Islet of Langerhans (tissue), 1 donor: ENCODE measurements around the gene KCNH3.

Experiments
- FAIRE-seq: peaks from one replicate; lab custom pipeline; 2011; peaks lifted over from hg19 to GRCh38; lab: Jason Lieb, UNC

KCNH3 gene

DNA sequence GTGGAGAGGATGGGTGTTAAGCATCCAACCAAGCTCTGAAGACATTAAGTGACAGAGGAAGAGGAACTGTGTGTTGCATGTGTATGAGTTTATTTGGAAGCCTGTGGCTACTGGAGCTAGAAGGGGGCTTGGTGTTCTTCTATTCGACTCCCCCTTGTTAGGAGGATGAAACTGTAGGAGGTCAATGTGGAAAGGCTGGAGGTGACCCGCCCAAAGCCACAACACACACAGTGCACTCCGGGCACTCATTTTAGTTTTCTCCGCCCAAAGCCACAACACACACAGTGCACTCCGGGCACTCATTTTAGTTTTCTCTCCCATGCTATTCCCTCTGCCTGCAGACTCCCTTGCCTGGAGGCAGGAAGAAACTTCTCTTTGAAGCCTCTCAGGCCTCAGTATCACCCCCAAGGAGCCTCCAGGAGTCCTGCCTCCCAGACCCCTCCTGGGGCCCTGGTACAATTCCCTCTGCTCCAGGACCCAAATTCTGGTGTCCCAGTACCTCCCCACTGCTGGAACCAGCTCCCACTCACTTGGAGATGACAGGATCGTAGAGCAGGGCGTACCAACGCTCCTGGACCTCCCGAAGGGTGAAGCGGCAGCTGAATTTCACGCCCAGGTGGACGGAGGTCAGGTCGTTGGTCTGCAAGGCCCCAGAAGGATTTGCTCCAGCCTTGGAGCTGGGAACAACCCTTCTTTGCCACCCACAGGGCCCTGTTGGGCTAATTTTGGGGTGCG is 25.3 kb downstream of the KCNH3 start:
- FAIRE-seq, result no peak

DNA sequence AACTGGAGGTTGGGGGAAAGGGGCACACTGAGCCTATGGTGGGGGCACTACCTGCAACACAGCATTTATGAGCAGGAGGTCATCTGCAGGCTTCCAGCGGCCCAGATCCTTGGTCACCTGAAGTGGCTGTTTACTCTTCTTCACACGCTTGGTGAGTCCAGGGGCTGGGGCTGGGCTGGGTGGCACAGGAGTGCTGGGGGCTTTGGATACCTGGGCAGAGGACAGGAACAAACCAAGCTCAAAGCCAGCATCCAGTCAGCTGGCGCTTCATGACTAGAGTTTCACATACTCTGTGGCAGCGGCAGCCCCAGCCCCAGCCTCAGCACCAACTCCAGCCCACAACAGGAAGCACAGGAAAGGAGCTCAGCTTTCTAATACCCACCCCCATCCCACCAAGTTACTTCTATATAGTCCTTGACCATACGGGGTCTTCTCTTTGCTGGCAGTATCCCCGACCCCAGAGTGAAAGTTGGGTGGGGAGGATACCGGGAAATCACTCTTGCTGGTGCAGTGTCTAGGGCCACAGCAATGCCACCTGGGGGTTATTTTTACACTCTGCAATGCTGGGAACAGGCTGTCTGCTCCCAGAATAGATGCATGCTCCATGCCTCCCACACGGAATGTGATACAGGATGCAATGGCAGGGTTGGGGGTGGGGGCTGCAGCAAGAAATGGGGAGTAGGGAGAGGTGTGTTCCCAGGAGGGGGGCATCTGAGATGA is 26.0 kb downstream of the KCNH3 start:
- no peak for FAIRE-seq

DNA sequence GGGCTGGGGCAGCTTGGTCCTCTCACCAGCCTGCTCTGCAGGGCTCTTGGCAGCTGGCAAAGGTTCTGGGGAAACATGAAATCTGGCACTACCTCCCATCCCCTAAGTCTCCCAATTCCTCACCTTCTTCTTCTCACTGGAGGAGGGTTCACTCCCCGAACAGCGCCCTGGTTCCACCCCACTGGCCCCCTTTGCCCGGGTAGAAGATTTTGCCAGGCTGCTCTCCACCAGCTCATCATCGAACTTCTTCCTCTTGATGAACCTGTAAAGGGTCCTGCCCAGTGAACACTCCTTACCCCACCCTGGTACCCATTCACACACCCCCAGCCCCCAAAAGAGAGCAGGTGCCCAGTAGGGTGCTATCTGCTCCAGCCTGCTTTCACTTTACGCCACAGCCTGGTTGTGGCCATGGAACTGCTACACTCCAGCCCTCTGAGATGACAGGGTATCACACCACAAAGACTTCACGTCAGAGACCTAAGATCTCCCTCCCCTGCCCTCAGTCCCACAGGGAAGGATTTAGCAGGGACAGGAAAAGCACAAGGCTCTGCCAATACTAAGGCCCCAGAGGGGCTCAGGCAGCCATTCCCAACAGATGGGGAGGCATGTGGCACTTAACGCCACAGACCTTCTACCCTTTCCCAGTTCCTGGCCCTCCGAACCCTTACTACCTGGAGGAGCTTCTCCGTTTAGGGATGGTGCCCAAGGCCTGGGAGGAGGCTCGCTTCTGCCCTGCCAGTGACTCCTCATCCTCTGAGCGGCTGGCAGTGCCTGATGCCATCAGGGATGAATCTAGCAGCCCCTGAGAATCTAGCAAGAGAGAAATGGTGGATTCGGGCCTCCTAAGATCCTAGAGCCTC is 26.8 kb downstream of the KCNH3 start:
- no peak for FAIRE-seq

DNA sequence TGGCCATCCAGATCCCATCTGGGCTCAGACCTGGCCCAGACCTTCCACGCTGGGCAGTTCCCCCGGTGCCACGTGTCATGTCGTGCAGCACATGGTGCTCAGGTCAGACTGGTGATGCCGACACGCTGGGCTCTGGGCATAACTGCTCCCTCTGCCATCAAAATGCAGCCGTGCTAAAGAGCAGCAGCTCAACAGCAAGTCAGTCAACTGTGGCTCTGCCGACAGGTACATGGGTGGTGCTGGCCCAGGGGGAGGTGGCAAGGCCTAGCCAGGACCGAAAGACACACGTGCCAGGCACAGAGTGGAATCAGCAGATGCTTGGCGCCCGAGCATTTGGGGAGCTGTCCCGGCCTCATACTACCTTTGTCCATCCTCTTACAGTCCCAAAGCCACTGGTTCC is 27.5 kb downstream of the KCNH3 start:
- no peak for FAIRE-seq

DNA sequence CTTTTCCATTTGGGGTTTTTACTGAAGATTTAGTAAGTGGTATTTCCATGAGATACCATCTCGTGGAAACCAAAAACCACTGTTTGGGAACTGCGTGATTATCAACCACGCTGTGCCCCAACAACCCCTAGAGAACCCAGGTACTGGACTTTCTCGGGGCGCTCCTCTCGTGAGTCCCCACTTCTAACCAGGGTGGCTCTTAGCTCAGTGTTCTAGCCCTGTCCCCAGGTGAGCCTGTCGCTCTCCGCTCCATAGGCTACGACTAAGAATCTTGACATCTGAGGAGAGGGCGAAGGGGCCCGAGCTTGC is 28.4 kb downstream of the KCNH3 start:
- FAIRE-seq, result no peak

DNA sequence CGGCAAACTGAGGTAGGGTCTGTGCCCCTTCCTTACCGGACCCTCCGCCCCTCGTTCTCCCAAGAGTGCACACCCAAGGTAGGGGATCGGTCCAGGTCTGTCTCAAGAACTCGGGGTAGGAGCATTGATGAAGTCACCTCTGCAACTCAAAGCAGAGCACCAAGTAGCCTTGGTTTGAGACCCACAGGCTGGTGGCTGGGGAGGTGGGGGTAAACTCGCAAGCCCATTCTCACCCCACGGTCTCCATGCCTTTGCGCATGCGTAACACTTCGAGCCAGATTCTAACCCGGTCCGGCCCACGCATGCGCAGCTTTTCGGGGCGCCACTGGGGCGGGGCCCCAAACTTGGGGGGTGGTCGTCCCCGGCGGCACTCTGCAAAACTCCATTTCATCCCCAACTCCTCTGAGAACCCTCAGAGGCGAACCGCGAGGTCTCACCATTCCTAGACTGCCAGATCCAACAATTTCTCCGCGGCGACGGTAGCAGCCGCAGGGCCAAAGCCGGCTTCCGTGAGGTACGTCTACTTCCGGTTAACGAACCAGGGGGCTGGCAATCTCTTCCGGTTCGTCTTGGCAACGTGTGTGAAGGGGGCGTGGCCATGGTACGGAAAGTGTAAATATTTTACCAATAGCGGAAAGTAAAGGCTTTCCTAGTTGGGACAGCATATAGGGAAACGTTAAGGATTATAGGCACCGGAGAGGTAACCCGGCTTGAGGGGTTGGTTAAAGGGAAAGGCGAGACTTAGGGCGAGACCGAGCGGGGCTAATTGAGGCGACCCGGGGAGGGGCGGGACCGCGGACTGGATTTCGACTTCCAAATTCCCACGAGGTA is 29.0 kb downstream of the KCNH3 start, which contains the start of gene MCRS1:
Gene MCRS1, minus strand, starts transcription at position 532 of the 831 bp plus-strand sequence. CDS start 1,411 bp downstream, outside the sequence.
- peak; percentile 55 for FAIRE-seq

DNA sequence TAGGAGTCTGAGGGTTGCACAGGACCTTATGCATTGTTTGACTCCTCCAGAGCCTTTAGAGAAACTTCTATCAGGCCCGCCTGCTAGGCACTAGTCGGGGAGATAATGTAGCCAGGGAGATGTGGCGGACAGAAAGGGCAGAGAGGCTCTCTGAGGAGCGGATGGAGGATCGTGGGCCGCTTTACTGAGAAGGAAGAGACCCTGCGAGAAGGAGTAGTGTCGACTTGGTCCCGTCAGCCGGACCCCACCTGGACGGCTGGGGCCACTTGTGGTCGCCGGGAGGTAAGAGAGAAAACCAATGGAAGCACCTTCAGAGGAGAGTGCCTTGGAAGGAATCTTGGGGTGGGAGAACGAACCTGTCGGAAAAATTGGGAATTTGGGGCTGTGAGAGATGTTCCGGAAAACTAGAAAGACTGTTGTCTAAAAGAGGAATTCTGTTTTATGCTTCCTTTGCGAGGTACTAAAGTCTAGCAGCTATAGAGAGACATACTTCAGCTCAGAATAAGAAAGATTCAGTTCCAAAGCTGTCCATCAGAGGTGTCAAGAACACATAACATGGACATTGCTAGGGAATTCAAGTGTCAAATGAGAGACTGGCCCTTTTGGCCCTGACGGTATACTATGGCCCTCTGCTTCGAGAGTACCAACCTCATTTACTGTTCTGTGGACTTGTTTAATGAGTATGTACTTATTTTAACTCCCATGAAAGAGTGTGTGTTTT is 29.8 kb downstream of the KCNH3 start:
- no peak for FAIRE-seq

DNA sequence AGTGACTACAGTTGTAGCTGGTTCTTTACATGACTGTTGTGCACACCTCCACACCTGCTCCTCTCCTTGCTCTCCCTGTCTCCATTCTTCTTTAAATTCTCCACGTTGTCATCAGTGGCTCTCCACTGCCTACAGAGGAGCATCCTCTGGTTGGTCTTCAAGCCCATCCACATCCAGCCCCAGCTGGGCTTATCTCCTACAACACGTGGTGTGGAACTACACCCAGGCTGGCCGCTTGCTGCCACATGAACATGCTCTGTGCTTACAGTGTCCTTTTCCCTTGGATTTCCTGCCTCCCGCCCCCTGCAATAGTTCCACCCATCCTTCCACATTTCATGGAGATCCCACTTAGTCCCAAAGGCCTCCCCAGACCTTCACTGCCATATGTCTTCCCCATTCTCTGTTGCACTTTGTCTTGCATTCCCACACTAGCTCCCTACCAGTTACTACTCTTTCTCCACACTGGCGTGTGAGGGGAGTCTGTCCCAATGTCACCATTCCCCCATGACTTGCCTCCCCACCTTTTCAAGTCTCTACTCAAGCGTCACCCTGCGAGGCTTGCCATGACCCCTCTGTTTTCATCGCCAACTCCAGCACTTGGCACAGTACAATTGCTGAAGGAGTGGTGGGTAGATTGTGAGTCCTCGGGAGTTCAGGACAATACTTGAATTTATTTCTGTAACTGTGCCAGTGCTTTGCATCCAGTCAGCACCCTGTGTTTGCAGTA is 38.9 kb downstream of the KCNH3 start:
- no peak for FAIRE-seq

DNA sequence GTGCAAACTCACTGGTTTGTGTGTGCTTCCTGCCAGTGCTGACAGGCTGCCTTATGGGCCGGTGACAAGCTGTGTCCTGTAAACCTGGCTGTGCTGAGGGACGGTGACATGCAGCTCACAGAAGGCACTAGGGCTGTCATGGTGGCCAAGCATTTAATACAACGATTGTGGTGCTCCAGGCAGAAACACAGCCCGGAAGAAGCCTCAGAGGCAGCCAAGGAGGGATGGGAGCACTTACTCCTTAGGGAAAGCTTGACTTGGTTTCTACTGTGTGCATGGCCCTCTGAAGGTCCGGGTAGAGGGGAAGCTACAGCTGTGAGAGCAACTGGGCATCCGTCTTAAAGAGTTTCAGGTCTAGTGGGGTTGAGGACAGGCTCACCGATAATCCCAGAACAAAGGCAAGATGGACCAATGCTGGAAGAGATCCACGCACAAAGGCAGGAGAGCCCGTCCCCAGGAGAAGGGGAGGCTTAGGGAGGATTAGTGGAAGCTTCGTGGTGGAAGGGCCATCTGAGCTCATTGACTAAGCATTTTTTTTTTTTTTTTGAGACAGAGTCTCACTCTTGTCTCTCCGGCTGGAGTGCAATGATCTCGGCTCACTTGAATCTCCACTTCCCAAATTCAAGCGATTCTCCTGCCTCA is 39.8 kb downstream of the KCNH3 start:
- no peak for FAIRE-seq

DNA sequence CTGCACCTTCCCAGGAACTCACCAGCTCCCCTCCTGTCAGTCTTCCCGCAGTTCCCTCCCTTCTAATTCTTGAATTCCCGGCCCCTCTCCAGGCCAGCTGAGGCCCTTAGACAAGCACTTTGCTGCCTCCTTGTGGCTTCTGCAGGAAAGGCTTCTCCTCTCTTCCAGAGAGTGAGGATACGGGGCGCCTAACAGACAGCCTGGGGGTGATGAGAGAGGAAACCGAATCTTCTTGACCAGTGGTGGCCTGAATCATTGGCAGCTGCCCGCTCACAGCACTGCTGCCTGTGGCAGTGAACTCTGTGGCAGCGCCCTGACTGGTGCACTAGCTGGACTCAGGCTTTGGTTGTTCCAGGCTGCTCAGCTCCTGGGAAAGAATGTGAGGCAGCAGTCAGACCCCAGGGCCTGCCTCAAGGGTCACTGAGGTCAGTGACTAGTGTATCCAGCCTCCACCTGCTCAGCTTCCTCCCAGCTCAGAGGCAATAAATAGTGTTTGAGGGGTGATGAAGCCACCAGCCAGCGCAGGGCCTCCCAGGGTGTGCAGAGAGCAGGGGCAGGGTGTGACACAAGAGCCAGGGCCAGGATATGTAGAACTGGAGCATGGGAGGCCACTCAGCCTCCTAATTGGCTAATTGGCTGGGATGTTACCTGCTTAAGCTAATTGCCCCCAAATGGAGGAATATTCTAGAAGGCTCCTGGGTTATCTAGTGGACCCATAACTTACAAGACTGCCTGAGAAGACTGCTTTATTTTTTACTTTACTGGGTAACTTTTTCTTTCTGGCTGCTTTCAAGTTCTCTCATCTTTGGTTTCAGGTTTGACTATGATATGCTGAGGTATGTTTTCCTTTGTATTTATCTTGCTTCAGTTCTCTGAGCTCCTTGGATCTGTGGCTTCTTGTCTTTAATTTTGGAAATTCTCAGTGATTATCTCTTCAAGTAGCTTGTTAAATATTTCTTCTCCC is 42.0 kb downstream of the KCNH3 start:
- FAIRE-seq, result no peak

DNA sequence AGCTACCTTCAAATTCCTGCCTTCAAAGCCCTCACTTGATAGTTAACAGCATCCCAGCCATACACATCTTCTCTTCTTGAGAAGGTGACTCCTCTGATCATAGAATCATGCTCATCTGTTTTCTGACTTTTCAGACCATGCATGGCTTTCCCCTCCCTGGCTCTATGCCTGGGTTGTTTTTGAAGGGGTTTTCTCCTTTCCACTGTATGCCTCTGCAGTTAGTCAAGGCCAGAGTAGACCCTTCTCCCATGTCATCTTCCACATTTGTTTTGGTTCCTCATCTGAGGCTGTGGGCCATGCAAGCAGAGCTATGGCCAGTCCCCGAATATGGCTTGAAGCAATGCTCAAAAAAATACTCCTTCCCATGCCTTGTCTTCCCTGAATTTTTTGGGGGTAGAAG is 43.4 kb downstream of the KCNH3 start:
- no peak for FAIRE-seq

DNA sequence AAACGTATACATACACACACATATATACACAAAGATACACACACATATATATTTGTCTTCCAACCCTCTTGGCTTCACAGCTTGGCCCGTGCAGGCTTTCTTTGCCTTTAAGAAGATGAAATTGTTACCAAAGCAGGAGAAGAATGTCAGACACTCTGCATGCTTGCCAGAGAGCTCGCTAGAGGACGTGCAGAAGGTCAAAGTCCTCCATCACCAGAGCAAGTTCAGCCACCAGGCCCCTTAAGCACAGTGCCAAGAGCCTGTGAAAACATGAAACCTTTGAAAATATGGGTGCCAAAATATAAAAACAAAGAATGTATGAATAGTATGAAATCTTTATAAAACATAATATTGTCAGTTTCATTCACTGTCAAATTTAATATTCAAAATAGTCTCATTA is 44.0 kb downstream of the KCNH3 start:
- FAIRE-seq, result no peak

DNA sequence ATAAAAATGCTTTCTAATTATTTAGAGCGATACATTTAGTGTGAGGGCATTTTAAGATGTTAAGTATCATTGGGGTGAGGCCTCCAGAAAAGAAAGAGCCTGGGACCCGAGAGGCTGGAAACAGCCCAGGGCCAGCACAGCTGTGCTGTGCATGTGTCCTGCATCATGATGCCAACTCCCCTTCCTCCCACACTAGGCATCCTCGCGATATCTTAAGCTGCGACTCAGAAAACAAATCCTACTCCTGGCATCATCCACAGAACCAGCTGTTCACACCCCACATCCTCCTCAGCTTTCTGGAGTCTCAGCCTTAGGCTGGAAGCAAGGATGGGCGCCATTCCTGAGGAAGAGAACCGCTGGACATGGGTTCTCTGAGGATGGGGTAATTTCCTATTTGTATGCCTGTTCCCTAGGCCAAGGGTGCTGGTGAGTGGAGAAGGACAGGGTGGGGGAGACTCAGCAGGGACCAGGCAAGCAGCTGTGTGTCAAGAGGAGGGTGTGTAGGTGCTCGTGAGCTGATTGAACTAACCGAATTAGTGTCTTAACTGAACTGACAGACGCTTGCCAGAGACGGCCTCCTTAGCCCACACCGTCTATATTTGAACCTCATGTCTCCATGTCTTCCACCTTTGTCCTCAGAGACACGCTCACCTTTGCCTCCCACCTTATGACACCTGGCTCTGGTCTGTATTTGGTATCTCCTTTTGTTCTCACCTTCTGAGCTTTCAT is 44.7 kb downstream of the KCNH3 start:
- FAIRE-seq, result no peak

DNA sequence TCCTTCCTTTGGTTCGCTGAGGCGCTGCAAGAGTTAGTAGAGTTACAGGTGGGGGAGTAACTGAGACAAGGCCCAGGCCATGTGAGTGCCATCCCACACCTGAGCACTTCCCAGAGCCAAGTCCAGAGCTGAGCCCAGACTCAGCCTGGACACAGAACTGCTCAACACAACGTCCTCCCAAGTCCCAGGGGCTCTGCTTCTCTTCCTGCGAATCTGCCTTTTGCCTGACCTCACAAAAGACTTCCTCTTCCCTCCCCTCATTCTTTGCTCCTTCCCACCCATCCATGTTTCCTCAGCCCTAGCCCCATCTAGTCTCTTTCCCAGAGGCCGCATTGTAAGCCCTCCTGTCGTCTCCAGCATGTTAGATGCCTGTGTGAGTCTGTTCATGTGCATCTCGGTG is 45.8 kb downstream of the KCNH3 start:
- FAIRE-seq, result no peak

DNA sequence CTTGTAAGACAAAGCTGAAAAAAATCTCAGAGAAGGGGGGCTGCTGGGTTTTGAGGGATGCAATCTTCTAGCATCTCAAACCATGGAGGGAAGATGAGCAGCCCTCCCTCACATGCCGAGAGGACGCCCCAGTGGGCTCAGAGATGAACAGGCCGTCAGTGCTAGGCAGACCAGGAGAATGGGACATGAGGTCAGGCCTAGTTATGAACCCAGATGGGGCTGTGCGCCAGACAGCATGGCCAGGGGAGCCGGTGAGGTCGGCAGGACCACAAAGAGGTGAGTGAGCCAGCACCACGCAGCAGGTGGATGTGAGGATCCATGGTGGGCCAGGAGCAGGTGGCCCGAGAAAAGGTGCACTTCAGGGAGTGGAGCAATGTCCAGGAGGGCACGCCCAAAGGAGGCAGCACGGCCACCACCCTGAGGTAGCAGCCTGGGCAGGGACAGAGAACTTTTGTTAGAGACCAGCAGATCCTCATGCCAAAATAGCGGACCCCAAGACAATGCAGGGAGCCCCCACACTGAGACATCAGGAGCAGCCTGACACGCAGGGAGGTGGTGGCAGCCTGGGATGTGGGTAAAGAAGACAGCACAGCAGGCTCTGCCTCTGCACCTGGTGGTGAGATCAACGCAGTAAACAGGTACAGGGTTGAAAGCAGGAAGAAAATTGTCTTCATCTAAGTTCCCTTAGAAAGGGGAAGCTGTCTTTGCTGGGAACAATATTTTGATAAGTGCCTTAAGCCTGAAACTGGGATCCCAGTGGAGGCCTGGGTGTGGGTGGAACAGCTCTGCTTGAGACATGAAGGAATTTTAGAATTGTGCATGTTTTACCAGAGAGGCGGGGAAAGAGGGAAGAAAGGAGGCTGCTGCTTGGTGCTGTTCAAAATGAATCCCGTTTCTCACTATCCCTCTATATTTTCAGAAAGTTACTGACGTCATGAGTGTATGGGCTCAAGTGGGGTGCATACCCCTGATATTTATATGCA is 46.9 kb downstream of the KCNH3 start:
- no peak for FAIRE-seq

DNA sequence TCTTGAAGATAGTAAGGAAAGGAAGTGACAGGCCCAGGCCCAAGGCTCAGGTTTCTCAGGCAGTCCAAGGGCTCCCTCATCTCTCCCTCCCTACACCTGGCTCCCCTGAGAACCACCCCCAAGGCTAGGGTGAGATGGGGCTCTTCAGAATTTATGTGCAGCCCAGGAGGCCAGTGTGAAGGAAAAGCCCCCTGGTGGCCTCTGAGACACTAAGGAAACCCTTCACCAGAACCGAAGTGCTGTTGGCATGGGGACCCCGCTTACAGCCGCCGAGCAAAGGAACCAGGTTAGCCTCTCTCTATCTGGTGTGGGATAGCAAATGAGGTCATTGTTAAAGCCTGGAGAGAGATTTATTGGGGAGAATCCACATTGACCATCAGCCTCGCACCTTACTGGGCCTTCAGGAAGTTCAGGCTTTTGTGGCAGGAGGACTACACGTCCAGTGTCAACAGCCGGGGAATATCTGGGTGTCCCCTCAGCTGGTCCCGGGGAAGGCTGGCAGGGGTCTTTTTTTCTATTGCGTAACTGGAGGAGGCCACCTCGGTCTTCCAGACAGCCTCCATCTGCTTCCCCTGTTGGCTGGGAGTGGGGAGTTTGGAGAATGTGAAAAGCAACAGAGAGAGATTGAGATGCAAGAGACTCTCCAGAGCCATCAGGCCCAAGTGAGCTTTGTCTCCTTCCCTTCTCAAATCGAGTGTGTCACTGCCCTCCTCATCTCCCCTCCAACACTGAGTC is 48.5 kb downstream of the KCNH3 start:
- no peak for FAIRE-seq
